Suppressor macrophage treated with lipopolysaccharide for 1 hour (primary cell): ENCODE results near the gene KLHL6.
"Not testable (repeated sequence)": the region's sequence is repeated elsewhere in the genome, so short reads cannot be mapped to it uniquely, and the experiment has no call there.

Source experiments
- DNase-seq, 3 donors: peaks; one replicate each; pipeline ENCODE4 v3.0.0-alpha.2; 2020 to 2022

The KLHL6 gene

DNA sequence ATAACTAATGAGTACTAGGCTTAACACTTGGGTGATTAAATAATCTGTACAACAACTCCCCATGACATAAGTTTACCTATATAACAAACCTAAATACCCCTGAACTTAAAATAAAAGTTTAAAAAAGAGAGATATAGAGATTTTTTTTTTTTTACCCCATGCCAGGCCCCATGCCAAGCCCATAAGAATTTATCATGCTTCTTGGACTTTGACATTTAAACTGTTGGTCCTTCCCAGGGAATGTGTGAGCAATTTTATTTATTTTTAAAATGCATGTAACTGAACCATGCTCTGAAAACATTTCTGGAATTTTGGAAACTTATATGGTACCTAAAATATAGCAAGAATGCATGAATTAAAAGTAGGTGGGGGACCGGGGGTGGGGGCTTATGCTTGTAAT is 26.3 kb downstream of the KLHL6 start:
- no peak for DNase-seq

DNA sequence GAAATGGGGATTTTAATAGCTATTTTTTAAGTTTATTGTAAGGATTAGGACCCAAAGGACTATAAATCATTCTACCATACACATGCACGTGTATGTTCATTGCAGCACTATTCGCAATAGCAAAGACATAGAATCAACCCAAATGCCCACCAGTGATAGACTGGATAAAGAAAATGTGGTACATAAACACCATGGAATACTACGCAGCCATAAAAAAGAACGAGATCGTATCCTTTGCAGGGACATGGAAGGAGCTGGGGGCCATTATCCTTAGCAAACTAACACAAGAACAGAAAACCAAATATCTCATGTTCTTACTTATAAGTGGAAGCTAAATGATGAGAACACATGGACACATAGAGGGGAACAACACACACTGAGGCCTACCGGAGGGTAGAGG is 26.7 kb downstream of the KLHL6 start:
- not testable (repeated sequence) for DNase-seq

DNA sequence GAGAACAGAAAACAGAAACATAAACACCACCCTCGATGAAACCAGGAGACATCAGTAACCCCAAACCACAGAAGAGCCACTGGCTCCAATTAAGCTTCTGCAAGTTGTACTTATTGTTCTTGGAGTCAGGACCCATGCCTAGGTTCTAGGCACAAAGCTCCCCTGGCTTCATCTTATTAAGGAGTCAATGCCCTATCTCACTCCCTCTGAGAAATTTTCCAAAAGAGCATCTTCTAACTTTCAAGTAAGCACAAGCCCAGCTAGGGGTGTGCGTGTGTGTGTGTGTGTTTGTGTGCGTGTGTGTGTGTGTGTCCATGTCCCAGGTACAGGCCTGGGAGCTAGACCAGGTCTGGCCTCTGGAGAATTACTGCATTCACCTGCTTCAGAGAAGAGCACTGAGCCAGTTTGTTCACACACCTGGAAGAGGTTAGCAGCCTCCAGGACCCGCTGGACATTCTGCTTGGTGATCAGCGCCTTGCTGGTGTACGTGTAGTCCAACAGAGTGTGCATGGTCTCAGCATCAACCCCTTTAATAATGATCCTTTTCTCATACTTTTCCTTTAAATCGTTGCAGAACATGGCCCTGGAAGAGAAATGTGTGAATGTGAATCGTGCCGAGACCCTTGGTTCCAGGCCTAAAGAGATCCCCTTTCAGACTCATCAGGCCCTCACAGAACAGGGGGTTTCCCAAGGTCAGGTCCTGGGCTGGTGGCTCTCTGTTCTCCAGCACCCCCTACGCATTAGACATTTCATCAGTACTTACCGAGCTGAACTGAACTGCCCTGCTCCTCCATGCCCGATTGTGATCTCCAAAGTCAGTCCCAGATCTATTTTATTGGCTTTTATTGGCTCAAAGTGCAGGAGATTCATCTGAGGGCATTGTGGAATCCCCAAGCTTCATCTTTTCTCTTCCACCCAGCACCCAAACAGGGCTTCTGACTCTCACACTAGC is 27.8 kb downstream of the KLHL6 start:
- no peak for DNase-seq

DNA sequence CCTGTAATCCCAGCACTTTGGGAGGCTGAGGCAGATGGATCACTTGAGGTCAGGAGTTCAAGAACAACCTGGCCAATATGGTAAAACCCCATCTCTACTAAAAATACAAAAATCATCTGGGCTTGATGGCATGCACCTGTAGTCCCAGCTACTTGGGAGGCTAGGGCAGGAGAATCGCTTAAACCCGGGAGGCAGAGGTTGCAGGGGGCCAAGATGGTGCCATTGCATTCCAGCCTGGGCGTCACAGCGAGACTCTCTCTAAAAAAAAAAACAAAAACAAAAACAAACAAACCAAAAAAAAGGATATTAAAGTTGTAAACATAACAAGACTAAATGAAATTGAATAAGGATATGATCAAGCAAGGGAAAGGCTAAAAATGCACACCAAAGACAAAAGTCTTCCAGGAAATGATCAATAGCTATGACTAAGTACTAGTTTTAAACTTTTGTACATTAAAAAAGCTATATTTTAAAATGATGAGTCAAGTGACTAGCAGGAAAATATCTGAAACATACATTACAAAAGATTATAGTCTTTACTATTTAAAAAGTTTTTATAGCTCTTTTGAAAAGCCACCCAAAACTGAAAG is 28.6 kb downstream of the KLHL6 start:
- DNase-seq = peak in 2 of 3 donors; percentile 64 to 73

DNA sequence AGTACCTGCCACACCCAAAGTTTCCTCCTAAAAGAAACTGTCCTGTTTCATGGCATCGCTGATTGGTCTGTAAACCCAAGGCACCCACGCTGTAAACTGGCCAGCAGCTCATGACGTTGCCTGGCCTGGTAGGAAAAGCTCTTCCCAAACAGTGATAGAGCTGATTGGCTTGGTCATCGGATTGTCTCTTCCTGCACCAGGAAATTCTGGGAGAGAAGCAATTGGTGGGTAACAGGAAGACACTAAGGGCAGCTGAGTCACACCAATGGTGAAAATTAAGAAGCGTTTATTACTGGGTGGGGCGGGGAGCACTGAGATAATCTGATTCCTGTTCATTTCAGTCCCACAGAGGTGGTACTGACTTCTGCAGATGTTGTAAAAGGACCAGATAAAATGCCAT is 31.0 kb downstream of the KLHL6 start:
- no peak for DNase-seq

DNA sequence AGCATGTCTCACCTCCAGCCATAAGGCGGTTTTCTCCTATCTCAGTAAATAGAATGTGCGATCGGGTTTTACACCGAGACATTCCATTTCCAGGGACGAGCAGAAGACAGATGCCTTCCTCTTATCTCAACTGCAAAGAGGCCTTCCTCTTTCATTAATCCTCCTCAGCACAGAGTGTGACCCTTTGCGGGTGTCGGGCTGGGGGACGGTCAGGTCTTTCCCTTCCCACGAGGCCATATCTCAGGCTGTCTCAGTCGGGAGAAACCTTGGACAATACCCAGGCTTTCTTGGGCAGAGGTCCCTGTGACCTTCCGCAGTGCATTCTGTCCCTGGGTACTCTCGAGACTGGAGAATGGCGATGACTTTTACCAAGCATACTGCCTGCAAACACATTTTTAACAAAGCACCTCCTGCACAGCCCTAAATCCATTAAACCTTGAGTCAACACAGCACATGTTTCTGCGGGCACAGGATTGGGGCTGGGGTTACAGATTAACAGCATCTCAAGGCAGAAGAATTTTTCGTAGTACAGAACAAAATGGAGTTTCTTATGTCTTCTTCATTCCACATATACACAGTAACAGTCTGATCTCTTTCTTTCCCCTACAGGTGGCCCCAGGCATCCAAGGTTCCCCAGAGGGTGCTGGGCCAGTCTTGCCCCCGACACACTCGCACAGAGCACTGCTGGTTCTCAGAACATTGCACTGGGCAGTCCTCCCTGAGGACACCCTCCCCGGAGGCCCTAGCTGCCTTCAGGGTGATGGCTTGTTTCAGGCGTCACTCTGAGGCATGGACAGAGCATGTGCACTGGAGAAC is 34.6 kb downstream of the KLHL6 start:
- not testable (repeated sequence) for DNase-seq

DNA sequence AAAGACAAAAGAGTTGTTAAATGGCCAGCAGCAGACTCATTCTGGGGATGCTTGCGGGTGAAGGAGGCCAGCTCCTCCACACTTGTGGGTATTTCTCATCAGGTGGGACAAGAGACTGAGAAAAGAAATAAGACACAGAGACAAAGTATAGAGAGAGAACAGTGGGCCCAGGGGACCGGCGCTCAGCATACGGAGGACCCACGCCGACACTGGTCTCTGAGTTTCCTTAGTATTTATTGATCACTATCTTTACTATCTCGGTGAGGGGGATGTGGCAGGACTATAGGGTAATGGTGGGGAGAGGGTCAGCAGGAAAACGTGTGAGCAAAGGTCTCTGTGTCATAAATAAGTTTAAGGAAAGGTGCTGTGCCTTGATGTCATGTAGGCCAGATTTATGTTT is 35.2 kb downstream of the KLHL6 start:
- not testable (repeated sequence) for DNase-seq

DNA sequence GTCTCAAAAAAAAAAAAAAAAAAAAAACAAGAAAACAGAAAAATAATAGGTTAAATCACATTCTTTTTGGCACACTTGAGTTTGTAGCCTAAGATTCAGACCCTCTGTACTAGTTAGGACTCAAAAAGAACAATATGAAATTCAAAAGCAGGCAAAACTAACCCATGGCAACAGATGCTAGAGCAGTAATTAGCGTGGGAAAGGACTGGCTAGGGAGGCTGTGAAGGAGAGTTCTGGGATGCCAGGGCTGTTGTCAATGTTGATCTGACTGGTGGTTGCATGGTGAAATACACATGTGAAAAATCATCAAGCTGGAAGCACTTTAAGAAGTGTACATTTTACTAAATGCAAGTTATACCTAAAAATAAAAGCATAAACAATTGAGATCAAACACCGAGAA is 35.6 kb downstream of the KLHL6 start:
- no peak for DNase-seq

DNA sequence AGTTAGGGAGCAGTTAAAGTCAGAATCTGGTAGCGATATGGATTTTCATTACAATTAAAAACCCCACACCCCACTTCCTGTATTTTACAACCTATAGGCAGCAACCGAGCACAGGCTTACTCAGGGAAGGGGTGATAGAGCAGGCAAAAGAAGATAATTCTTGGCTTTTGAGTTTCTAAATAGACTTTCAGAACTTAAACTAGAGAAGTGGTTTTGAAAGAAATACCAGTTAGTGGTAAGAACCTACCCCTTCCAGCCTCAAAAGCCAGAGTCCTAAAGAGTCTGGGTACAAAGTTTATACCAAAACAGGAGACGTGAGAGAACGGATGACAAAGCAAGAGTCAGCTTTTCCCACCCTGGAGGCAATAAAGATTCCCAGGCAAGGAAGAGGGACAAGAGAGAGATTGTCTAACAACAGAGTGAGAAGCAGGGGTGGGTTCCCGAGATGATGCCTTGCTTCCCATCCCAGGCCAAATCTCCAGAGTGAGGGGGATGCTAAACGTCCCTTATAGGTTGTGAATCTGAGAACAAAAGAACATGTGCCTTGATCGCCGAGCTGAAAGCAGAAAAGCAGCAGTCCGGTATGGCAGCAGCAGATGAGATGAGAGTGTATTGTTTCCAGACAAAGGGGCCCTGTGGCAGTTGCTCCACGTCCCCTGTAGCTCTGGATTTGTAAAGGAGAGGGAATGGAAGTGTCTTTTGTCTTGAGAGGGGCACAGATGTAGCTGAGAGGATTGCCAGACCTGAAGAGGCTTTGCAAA is 36.8 kb downstream of the KLHL6 start:
- no peak for DNase-seq

DNA sequence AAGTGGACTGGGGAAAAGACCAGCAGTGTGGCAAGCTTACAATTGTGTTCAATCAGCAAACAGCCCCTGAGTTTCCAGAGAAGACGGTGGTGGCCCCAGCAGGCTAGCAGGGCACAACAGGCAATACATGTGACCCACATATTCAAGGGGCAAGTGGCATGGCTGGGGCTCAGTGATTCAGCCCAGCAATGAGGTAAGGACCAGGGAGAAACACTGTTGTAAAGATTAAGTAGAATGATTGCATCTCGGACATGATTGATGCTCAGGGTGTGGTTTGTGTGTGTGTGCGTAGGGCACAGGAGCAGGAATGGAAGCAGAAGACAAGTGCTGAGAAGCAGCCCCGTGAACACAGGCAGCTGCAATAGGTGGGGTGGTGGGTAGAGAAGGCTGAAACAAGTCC is 37.9 kb downstream of the KLHL6 start:
- DNase-seq = no peak

DNA sequence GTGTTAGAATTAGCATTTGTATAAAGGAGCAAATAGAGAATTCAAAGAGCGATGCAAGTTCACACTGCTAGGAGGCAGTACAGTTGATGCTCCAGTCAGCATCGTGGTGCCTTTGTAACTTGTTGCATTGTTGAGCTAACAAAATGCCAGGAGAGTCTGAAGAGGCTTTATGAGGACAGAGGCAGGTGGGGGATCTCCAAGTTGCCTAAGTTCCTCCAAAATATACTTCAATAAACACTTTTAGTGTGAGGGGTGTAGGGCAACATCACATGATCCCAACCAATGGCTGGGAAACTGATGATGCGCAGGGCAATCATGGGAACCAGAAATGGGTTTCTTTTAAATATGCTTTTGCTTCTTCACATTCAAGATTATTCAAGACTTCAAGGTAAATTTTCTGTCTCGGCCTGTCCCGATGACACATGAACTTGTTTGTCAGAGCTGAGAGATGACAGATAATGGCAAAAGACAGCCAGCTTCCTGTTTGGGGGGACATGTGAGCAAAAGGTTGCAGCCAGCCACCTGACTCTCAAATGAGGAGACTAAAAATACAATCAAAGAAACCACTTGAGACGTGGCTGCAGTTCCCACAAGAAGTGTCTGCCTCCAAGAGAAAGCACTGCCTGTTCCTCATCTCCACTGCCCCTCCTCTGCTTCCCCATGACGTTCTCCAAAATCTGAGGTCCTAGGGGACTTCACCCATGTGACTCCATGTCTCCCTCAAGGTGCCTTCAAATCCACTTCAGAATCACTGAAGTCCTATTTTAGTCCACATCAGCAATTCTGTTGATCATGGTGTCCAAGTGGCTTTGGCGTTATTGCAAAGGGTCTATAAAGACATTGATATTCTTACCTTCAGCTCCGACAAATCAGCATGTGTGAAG is 39.3 kb downstream of the KLHL6 start:
- DNase-seq = peak; percentile 85 to 95 (median 87)

DNA sequence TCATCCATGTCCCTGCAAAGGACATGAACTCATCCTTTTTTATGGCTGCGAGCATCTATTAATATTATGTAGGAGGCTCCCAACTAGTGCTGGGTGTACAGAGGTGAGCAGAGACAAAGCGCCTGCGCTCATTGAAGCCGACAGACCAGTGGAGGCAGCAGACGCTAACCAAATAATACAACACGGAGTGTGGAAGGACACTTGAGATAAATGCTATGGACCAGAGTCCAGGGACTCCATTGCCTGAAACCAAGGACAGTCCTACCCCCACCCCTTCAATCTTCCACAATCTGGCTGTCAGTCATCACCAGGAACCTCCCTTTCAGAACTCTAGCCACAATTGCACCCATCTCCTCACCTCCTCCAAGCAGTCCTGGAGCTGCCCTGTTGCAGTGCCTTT is 41.5 kb downstream of the KLHL6 start:
- DNase-seq = no peak

DNA sequence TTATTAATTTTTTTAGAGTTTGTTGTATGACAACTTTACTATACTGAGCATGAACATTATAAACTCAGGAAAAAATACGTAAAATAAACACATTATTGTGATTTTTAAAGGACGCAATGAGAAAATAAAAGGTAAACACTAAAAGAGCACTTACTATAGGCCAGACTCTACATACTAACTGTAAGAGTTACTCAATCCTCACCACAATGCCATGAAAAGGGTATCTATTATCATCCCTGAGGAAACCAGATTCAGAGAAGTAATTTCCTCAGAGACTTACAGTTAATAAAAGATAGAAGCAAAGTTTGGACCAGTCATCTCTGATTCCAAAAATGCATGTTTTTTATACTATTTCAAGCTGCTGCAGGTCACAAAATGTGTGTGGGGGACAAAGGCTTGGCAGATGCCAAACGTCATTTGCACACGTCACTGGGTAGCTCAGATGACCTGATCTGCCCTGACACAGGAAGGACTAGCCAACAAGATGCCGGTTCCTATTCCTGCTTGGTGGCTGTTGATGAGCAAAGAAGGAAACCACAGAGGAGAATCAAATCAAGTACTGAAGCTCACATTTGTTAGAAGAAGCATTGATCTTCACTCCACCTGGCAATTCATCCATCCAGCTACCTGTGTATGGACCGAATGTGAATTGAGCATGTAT is 42.3 kb downstream of the KLHL6 start:
- peak; percentile 89 to 96 (median 89) for DNase-seq

DNA sequence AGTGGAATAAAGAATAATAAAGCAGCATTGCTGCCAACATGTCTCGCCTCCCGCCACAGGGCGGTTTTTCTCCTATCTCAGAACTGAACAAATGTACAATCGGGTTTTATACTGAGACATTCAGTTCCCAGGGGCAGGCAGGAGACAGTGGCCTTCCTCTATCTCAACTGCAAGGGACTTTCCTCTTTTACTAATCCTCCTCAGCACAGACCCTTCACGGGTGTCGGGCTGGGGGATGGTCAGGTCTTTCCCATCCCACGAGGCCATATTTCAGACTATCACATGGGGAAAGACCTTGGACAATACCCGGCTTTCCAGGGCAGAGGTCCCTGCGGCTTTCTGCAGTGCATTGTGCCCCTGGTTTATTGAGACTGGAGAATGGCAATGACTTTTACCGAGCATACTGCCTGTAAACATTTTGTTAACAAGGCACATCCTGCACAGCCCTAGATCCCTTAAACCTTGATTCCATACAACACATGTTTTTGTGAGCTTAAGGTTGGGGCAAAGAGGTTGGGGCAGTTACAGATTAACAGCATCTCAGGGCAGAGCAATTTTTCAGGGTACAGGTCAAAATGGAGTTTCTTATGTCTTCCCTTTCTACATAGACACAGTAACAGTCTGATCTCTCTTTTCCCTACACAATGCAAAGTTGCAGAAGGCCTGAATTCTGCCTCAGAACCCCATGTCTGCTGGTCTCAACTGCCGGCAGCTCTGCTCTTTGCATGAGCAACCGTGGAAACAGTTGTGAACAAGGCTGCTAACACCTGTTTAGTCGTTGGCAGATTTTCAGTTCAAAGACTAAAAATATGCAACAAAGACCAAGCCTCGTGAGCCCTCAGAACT is 44.0 kb downstream of the KLHL6 start:
- peak in 1 of 3 donors; percentile 45 for DNase-seq

DNA sequence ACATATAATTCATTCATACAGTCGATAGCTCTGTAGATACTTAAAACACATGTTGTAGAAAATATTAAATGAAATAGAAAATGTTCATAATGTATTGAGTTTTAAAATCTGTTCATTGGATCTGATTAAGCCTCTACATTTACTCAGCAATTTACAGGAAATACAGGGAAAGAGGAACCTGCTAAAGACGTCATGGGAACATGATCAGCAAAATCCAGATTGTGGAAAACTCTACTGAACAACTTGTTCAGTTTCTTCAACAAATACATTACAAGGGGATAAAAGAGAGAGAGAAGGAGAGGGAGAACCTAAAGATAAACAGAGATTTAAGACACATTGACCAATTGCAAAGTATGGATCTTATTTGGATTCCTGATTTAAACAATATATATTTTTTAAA is 46.7 kb downstream of the KLHL6 start:
- DNase-seq = peak; percentile 70 to 93 (median 81)

DNA sequence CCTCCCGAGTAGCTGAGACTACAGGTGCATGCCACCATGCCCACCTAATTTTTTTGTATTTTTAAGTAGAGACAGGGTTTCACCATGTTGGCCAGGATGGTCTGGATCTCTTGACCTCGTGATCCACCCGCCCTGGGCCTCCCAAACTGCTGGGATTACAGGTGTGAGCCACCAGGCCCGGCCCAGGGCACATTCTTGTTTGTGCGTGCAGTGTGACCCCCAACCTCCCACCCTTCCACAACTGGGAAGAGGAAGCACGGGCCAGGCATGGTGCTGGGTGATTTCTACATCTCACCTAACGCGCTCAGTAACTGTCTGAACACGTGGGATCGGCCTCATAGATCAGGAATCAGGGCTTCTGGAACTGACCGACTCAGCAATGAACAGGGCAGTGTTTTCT is 48.0 kb downstream of the KLHL6 start:
- DNase-seq = no peak

DNA sequence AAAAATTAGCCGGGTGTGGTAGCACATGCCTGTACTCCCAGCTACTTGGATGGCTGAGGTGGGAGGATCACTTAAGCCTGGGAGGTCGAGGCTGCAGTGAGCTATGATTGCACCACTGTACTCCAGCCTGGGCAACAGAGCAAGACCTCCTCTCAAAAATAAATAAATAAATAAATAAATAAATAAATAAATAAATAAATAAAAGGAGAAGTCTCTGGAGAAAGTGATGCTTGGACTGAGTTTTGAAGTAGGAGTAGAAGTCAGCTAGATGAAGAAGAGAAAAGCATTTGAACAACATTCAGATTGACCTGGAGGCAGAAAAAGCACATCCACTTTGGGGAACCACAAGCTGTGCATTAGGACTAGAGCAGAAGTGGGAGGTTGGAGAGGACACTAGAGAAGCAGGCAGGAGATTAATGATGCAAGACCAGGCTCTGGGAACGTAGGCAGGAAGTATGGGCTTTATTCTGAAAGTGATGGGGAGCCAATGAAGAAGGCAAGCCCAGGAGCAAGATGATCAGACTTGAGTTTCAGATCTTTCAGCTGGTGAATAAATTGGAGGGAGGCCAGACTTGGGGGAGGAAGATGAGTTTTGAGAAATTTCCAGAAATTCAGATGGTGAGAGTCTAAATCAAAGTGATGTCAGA is 48.7 kb downstream of the KLHL6 start:
- peak; percentile 79 to 92 (median 84) for DNase-seq

DNA sequence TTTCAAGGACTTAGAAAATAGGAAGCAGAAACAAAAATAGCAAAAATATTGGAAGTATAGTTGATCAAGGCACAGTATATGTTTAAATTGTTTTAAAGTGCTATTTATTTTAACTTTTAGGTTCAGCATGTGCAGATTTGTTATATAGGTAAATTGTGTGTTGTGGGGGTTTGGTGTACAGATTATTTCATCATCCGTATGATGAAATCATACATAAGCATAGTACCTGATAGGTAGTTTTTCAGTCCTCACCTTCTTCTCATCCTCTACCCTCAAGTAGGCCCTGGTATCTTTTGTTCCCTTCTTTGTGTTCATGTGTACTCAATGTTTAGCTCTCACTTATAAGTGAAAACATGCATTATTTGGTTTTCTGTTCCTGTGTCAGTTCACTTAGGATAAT is 50.9 kb downstream of the KLHL6 start:
- DNase-seq = no peak

DNA sequence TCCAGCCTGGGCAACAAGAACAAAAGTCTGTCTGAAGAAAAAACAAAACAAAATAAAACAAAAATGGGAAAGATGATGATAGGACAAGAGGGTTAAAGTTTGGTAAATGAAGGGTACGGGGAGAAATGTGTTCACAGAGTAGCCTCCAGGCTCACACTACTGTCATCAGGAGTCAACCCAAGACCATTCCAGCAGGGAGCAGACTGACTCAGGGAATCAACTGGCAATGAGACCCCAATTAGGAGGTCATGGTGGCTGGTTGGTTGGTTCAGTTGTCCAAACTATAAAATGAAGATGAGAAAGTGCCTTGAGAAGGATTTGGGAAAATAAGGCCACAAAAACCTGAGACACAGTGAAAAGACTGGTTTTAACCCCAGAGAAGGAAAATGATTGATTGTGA is 51.8 kb downstream of the KLHL6 start:
- DNase-seq = no peak
